GM18867 (cell line): ENCODE measurements around the gene USPL1.

Experiments used
- ATAC-seq: cut with Tn5 transposase; IDR thresholded peaks from one replicate; pipeline ENCODE4 v1.9.1; 2021; ENCODE audit warnings: mild to moderate bottlenecking, moderate library complexity; ENCODE audit not compliant: unreplicated experiment

USPL1 gene

DNA sequence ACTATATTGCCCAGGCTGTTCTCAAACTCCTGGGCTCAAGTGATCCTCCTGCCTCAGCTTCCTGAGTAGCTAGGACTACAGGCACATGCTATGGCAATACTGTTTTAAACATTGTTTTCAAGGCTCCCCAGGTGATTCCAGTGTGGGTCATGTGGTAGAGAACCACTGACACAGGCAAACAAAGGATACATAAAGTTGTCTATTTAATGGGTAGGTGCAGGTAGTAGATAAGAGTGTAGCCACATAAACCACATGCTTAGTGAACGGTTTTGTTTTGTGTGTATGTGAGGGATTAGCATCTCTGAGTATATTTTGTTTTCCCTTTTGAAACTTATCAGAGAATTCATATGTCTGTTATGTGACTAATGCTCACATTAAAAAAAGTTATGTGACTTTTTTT, 36.7 kb downstream of the USPL1 start:
- no peak for ATAC-seq

GRCh38 chr13:30656178-30656577, 38.5 kb downstream of the USPL1 start:
- ATAC-seq: no peak

DNA sequence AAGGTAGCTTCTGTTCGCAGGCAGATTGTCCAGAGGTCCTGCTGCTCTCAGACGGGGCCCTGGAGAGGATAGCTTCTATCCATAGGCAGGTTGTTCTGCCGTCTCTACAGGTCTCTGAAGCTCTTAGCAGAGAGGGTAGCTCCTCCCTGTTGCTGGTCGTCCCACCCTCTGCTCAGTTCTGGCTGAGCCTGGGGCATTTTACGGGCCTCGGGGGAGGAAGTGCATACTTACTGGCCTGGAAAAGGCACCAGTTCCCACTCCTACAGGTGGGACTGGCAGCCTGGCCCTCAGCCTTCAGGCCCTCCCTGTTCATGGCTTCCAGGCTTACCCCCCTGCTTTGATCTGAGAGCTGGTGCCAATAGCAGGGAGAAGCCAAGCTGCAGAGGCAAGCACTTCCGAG, 42.3 kb downstream of the USPL1 start:
- no peak for ATAC-seq

- ATAC-seq: no peak
These were observed 43.1 kb downstream of the USPL1 start for GRCh38 chr13:30660796-30661195.

DNA sequence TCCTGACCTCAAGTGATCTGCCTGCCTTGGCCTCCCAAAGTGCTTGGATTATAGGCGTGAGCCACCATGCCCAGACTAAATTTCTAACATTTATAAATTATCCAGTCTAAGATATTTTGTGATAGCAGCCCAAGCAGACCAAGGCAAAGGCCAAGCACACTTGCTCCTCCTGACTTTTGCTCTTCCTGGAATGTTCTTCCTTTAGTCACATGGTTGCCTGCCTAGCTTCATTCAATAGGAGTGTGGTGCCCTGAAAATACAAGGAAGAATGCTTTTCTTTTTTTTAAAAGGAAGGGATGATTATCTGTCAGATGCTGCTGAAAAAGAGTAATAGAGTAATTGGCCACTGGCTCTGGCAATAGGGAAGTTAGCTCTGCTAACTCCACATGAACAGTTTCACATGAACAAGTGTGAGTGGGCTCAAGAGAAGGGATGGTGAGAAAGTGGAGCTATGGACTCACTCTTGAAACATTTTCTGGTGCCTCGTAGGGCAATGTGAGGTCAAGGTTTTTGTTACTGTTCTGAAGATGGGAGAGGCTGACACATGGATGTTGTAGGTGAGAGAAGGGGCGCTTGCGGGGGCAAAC, 47.1 kb downstream of the USPL1 start:
- ATAC-seq: no peak

DNA sequence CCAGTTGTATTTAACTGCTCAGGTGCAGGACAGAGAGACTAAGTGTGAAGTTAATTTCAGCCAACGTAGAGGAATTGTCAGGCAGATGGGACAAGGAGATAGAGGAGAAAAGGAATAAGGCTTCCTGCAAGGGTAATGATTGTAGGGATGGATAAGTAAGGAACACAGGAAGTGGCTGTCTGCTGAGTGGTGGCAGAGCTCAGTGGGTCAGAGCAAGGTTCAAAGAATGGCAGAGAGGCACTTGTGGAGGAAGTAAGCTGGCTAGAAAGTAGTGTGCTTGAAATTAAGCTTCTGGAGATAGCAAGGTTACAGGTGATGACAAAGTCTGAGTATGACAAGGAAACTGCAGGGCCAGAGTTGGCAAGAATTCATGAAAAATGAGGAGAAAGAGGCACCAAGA, 47.9 kb downstream of the USPL1 start:
- ATAC-seq: no peak

DNA sequence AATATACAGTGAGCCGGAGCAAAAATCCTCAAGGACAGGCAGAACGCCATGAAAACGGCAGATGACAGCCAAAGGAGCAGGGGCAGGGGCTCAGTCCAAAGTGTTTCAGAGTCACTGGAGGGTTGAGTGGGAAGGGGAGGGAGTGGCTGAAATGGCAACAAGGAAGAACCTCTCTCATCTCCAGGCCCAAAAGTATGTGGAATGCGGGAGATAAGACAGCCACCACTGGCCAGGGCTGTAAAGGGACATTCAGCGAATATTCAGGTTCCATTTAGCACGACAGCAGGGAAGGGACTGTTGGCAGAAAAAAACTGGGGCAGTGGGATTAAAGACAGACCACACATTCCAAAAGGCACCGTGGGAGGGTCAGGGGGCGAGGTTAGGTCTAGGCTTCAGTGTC, 48.4 kb downstream of the USPL1 start:
- ATAC-seq: no peak

DNA sequence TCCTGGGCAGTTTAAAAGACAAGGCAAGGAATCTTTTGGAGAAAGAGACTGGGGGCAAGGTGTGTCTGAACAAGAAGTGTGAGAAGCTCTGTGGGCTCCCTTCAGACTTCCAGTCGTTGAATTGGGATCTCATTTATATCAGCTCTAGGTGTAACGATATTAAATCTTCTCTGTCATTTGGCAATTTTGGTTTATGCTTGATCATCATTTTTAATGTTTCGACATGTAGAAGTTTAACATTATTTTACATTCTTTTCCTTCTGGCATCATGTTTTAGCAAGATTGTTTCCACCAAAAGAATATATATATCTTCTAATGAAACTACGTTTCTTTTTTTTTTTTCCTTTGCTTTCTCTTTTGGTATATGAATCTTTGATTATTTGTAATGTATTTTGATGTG, 49.3 kb downstream of the USPL1 start:
- no peak for ATAC-seq

DNA sequence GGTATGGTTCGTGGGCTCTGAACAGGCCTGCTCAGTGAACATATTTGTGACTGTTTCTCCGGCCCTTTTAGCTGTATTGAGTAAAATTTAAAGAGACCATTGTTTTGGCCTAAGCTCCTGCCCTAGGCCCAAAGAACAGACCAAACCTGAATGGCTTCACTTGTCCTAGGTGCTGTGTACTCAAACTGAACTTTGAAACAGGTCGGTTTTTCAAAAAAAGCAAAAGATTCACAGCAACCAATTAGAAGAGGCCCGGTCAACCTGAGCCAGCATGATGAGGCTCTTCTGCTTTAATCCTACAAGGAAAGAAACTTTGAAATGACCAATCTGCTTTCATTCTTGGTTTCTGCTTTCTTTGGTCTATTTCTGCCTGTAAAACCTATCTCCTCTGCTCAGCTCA, 50.6 kb downstream of the USPL1 start:
- no peak for ATAC-seq

- no peak for ATAC-seq
These were observed 53.6 kb downstream of the USPL1 start for GRCh38 chr13:30671271-30671815.

DNA sequence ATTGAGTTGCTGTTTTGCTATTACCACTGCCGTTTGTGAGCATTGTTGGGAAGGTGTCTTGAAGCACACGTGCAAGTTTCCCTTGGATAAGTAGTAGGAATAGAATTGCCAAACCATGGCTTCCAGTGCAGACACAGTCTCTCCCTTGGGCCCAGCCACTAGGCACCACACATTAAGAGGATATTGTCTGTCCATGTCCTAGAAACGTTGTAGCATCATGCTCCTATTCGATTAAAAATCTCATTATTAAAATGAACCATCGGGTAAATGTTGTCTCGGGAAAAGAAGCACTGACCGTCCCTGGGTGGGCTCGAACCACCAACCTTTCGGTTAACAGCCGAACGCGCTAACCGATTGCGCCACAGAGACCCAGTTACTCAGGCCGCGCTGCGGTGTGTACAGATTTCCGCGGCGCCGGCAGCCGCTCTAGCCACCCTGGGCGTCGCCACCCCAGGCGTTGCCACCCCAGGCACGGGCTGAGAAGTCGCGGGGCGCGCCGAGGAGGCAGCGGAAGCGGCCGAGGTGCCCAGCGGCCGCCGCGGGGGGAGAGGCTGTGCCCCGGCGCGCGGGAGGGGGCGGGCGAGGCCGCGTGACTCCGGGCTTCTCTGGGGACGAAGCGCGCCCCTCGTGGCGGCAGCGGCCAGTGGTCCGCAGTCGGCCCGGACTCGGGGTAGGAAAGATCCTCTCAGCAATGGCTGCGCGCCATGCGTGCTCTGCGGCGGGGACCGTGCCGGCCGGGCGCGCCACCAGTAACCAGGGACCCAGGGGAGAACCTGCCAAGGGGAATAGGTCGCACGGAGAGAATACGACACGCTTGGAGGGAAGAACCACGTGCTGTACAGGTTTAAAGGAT, 56.2 kb downstream of the USPL1 start:
- ATAC-seq: peak; percentile 94

DNA sequence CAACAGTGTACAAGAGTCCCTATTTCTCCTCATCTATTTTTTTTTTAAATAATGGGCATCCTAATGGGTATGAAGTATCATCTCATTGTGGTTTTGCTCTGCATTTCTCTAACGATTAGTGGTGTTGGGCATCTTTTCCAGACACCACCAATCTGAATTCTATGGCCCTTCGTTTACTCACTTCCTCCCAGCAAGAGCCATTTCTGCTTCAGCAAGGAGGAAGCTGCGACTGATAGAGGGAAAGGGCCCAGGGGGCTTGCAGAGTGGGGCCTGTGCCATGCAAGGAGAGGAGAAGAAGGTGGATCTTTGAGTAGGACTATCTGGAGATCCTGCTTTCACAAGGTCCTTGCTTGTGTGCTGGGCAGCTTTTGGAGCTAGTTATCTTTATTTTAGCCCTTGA, 58.0 kb downstream of the USPL1 start:
- ATAC-seq: no peak

DNA sequence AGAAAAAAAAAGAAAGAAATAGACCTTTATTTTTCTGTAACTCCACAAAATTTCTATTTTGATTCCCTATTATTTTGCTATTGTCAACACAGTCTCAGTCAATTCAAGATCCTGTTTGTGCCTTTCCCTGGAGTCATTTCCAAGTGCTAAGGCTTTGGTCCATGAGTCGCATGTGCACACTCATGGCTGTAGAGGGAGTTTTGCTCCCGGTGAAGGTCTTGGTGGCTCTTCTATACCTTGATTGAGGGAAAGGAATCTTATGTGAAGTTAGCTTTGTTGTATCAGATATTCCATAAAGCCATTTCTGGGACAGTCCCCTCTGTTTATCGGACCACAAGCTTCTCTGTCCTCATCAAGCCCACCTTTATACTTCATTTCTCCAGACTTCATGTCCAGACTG, 59.0 kb downstream of the USPL1 start:
- no peak for ATAC-seq

- ATAC-seq: peak; percentile 74
These were observed 62.0 kb downstream of the USPL1 start for GRCh38 chr13:30679483-30680330.

- ATAC-seq: no peak
These were observed 64.1 kb downstream of the USPL1 start for GRCh38 chr13:30681843-30682242.

DNA sequence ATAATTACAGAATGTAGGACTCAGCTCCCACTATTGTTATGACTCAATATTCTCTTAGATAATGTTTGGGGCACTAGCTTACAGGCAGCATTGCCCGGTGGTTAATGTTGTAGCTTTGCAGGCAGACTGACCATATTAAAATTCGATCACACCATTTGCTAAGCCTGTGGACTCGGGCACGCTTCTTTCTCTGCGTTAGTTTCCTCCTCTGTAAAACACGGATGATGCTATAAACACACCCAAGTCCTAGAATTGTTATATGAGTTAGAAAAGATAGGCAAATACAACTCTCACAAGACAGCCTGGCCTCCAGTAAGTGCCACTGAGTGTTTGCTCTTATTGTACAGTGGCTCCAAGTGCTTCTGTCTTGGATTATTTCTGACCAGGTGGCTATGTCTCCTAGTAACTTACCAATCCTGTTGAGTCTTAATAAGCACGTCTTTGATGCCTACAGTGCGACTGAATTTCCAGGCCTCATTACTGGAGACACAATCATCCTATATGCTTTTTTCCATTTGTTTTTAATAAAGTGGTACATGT, 67.7 kb downstream of the USPL1 start:
- no peak for ATAC-seq

DNA sequence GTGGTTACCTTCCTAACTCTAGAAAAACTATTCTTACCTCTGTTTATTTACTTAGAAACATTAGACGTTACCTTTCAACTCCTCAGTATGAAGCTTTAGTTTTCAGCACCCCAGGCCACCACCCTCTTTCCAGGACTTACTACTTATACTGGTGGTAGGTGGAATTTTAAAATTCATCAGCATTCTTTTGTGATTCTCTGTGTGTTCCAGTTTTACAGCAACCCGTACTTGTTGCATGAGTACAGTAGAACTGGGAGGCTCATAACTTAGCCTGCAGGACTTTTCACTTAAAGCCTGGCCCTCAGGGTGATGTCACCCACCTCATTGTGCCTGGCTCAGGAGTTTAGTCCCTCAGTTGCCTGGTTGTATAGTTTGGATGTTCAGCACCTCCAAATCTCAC, 68.3 kb downstream of the USPL1 start:
- no peak for ATAC-seq

DNA sequence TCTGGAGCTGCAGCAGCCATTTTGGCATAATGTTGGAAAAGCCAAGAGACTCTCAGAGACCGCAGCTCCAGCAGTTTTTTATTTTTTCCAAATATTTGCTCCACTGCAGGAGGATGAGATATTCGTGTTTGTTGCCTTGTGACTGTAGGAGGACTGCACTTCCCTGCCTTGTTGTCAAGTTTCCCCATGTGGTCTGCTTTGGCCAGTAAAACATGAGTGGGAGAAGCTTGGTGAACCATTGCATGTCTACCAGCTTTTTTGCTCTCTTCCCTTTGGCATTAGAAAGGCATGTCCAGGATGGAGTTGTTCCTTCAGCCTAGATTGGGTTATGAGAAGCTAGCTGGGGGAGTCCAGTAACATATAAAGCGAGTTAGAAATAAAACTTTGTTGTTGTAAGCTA, 69.9 kb downstream of the USPL1 start:
- no peak for ATAC-seq

DNA sequence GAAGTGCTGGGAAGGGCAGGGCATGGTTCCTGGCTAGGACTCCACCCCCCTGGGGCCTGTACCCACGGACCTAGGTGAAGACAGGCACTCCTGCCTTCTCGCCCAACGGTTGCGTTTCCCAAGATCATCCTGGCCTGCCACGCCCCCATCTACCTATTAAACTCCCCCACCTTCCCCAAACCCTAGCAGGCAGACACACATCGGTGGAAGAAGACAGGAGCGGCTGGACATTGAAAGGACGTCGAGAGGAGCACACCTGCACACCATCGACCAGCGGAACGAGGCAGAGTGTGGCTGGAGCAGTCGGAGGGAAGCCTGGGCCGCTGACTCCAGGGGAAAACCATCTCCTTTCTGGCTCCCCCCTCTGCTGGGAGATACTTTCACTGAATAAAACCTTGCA, 72.0 kb downstream of the USPL1 start:
- ATAC-seq: no peak

GRCh38 chr13:30690282-30691188, 72.8 kb downstream of the USPL1 start:
- ATAC-seq: peak; percentile 76
